SK-N-SH (cell line): ENCODE measurements around the gene RAB21. TPM values are rescaled to one million over a fixed set of nuclear protein-coding genes. Genes with fewer than 3 reads are reported as not detected.

Experiments
- CTCF ChIA-PET: fragments of 300-600, 350-600 bp; formaldehyde crosslinking; extraction: SDS; loops from one replicate; lab custom pipeline; 2021; lab: Yijun Ruan, JAX
- POLR2A ChIA-PET: fragments of 350-600 bp; sonication (Branson Sonifier 250); formaldehyde crosslinking; extraction: SDS; loops from one replicate; lab custom pipeline; 2020; ENCODE audit warnings: antibody characterized with exemption, inconsistent platforms; lab: Yijun Ruan, JAX
- DNase-seq: peaks from one replicate; pipeline ENCODE4 v3.0.0; 2012
- H2AFZ ChIP-seq: fragments of 200-600 bp; sonication (generic); 2 replicates; pipeline ENCODE4 v1.8.1; 2016; ENCODE audit warnings: antibody characterized with exemption, mild to moderate bottlenecking, low read depth
- H3F3A ChIP-seq: fragments of 200-600 bp; sonication (generic); replicated peaks from 2 replicates; pipeline ENCODE3; 2016; ENCODE audit warnings: antibody characterized with exemption, mild to moderate bottlenecking; ENCODE audit not compliant: insufficient read depth
- H3K27ac ChIP-seq, 2 experiments: fragments of 200-500 bp in 1 of 2; fragments of 200-600 bp in 1 of 2; sonication (Bioruptor generic) in 1 of 2; sonication (generic), shearing (Covaris generic) in 1 of 2; 2 replicates each; pipeline versions ENCODE4 v1.5.1 to v1.6.1; 2014 to 2016; ENCODE audit warnings: low read depth in 2 of 2, inconsistent platforms in 1 of 2, low read length in 1 of 2, mild to moderate bottlenecking in 1 of 2, mixed read lengths in 1 of 2
- H3K27me3 ChIP-seq: fragments of 200-600 bp; sonication (generic), shearing (Covaris generic); 2 replicates; pipeline ENCODE4 v1.6.1; 2016; ENCODE audit warnings: mixed run types; ENCODE audit not compliant: insufficient read depth
- H3K36me3 ChIP-seq, 2 experiments: fragments of 200-500 bp in 1 of 2; fragments of 200-600 bp in 1 of 2; sonication (Bioruptor generic) in 1 of 2; sonication (generic) in 1 of 2; replicated peaks in 1 of 2; 2 replicates each; pipeline versions ENCODE3 to v1.5.1; 2014 to 2016; ENCODE audit warnings: low read length in 1 of 2, mild to moderate bottlenecking in 1 of 2; ENCODE audit not compliant: insufficient read depth in 2 of 2, control insufficient read depth in 1 of 2
- H3K4me1 ChIP-seq, 2 experiments: fragments of 200-500 bp in 1 of 2; fragments of 200-600 bp in 1 of 2; sonication (Bioruptor generic) in 1 of 2; sonication (generic), shearing (Covaris generic) in 1 of 2; 2 replicates each; pipeline versions ENCODE4 v1.5.1 to v1.6.1; 2014 to 2016; ENCODE audit warnings: low read depth in 1 of 2, low read length in 1 of 2, mixed run types in 1 of 2; ENCODE audit not compliant: insufficient read depth in 2 of 2, control insufficient read depth in 1 of 2
- H3K4me2 ChIP-seq: fragments of 200-600 bp; sonication (generic), shearing (Covaris generic); 2 replicates; pipeline ENCODE4 v1.6.1; 2017; ENCODE audit warnings: mixed run types
- H3K4me3 ChIP-seq, 2 experiments: fragments of 200-500 bp in 1 of 2; fragments of 200-600 bp in 1 of 2; sonication (Bioruptor generic) in 1 of 2; sonication (generic), shearing (Covaris generic) in 1 of 2; 2 replicates each; pipeline versions ENCODE4 v1.5.1 to v1.8.1; 2014 to 2016; ENCODE audit warnings: low read depth in 2 of 2, inconsistent platforms in 1 of 2, low read length in 1 of 2, mild to moderate bottlenecking in 1 of 2, mixed read lengths in 1 of 2, moderate library complexity in 1 of 2
- H3K79me2 ChIP-seq: fragments of 200-600 bp; sonication (generic); 2 replicates; pipeline ENCODE4 v1.8.1; 2017; ENCODE audit warnings: mild to moderate bottlenecking; ENCODE audit not compliant: insufficient read depth
- H3K9ac ChIP-seq: fragments of 200-600 bp; sonication (generic); 2 replicates; pipeline ENCODE4 v1.6.1; 2017; ENCODE audit warnings: mixed run types
- H3K9me2 ChIP-seq: fragments of 200-600 bp; sonication (generic); 2 replicates; pipeline ENCODE4 v1.6.1; 2017; ENCODE audit warnings: mixed run types
- H3K9me3 ChIP-seq: fragments of 200-600 bp; sonication (generic); 2 replicates; pipeline ENCODE4 v1.6.1; 2017; ENCODE audit warnings: mixed run types, mild to moderate bottlenecking, moderate library complexity
- H4K20me1 ChIP-seq: fragments of 200-600 bp; sonication (generic); 2 replicates; pipeline ENCODE4 v1.6.1; 2017; ENCODE audit warnings: mild to moderate bottlenecking, mixed run types; ENCODE audit not compliant: insufficient read depth
- ELF1 ChIP-seq: IDR thresholded peaks from 2 replicates; pipeline ENCODE4 v1.4.0; 2012
- EP300 ChIP-seq, 2 experiments: IDR thresholded peaks; 2 replicates each; pipeline versions ENCODE4 v1.4.0 to v1.6.1; 2012; ENCODE audit warnings: borderline replicate concordance in 1 of 2, low read depth in 1 of 2, low read length in 1 of 2
- GABPA ChIP-seq: IDR thresholded peaks from 2 replicates; pipeline ENCODE4 v1.4.0; 2012; ENCODE audit warnings: low read depth, mild to moderate bottlenecking
- JUND ChIP-seq: IDR thresholded peaks from 2 replicates; pipeline ENCODE4 v1.4.0; 2012
- NRF1 ChIP-seq: IDR thresholded peaks from 2 replicates; pipeline ENCODE4 v1.6.1; 2012; ENCODE audit warnings: low read depth, mild to moderate bottlenecking, low read length
- PBX3 ChIP-seq: IDR thresholded peaks from 2 replicates; pipeline ENCODE4; 2012
- REST ChIP-seq: IDR thresholded peaks from 2 replicates; pipeline ENCODE4 v1.6.1; 2012; ENCODE audit warnings: mild to moderate bottlenecking, low read depth, low read length, moderate library complexity
- RFX5 ChIP-seq: IDR thresholded peaks from 2 replicates; pipeline ENCODE4 v1.6.1; 2012; ENCODE audit warnings: mild to moderate bottlenecking, improper control_type of control experiment, low read length
- SIN3A ChIP-seq: IDR thresholded peaks from 2 replicates; pipeline ENCODE4 v1.6.1; 2012; ENCODE audit warnings: low read depth, mild to moderate bottlenecking, low read length, moderate library complexity, borderline replicate concordance
- TEAD4 ChIP-seq: IDR thresholded peaks from 2 replicates; pipeline ENCODE4 v1.4.0; 2012; ENCODE audit warnings: mild to moderate bottlenecking, borderline replicate concordance; ENCODE audit not compliant: insufficient read depth
- USF2 ChIP-seq: fragments of 150-350 bp; IDR thresholded peaks from 2 replicates; pipeline ENCODE4 v1.6.1; 2017; ENCODE audit warnings: antibody characterized with exemption, low read length, low read depth, borderline replicate concordance
- WGBS: methylation state at CpG from one replicate; pipeline ENCODE4 v1.1.6; 2017; ENCODE audit warnings: low lambda C conversion rate; 5-methylcytosine and 5-hydroxymethylcytosine counted together
- polyA plus RNA-seq, 3 experiments: library from polyadenylated mRNA; depleted of rRNA; stranded (reverse); fragments of >200 nt; gene quantifications; 2 replicates each; pipeline ENCODE4 v1.2.3, GENCODE V29; 2012

The RAB21 gene
- polyA plus RNA-seq, 1 of the 3 experiments (the other 2 are of a cell fraction): 6.5 TPM

GRCh38 chr12:71838676-71839075 is 84.0 kb downstream of the RAB21 start:
- Histone ChIP-seq H3K36me3 (no peaks in the 10 kb centered on the region), H3K9ac (no peak overlapping the region), H3K27me3 (no peaks in the 10 kb centered on the region), H3F3A (peaks cover 9% of the 10 kb centered on the region), H3K27ac (no peak overlapping the region), H3K4me3 (no peak overlapping the region), H4K20me1 (no peaks in the 10 kb centered on the region), H3K9me3 (no peaks in the 10 kb centered on the region), H3K4me2 (peak overlapping the region; percentile 91; the same call in 1 of the 2 replicates), H2AFZ (peak overlapping the region; percentile 94), H3K4me1 (peaks cover 11 to 15% of the 10 kb centered on the region in 2 experiments; a peak in 3 of 4 replicates), H3K79me2 (peaks cover 36% of the 10 kb centered on the region), H3K9me2 (no peaks in the 10 kb centered on the region)
- CTCF ChIA-PET: interaction anchor here (3.5 kb wide), 1 partner anchor 59 kb away, joined by 24 read pairs; no protein-coding TSS in a partner anchor
- WGBS: 95% methylated on average over 6 of the region's 6 CpGs
- TF ChIP-seq NRF1: no peak
- no peak for TF ChIP-seq TEAD4
- POLR2A ChIA-PET: no interaction called here
- no peak for DNase-seq

GRCh38 chr12:71840231-71840847 is 85.7 kb downstream of the RAB21 start:
- H3K4me3 ChIP-seq: peak overlapping the region; percentile 85 to 87
- POLR2A ChIA-PET: interaction anchor here (1.1 kb wide), 1 partner anchor 64 kb away, joined by 3 read pairs; no protein-coding TSS in a partner anchor

More at GRCh38 chr12:71840231-71840847, 85.7 kb downstream of the RAB21 start:
- H3K4me1 ChIP-seq: peaks cover 11 to 15% of the 10 kb centered on the region in 2 experiments; a peak in 3 of 4 replicates
- DNase-seq: peak; percentile 12
- H2AFZ ChIP-seq: peak overlapping the region; percentile 94; the same call in 1 of the 2 replicates
- no peaks in the 10 kb centered on the region for H3K27me3 ChIP-seq
- H3K27ac ChIP-seq: peak overlapping the region; percentile 75 to 89
- peaks cover 0 to 7% of the 10 kb centered on the region in 2 experiments for H3K36me3 ChIP-seq
- H3K9me3 ChIP-seq: no peaks in the 10 kb centered on the region
- 6% methylated on average over 20 of the region's 20 CpGs for WGBS
- no peak for TF ChIP-seq EP300 (IDR thresholded peaks at IDR 0.05; ENCODE audit: borderline replicate concordance in 1 of 2, low read depth in 1 of 2, low read length in 1 of 2)
- TF ChIP-seq JUND: no peak; the same call in 1 of the 2 replicates
- TF ChIP-seq ELF1: no peak
- no peak for TF ChIP-seq NRF1
- no peak for TF ChIP-seq SIN3A
- no peak for TF ChIP-seq PBX3
- no peak for TF ChIP-seq REST
- TF ChIP-seq GABPA: no peak
- TF ChIP-seq USF2: no peak
- TF ChIP-seq RFX5: no peak
- H3K9ac ChIP-seq: peak overlapping the region; percentile 84
- H3K79me2 ChIP-seq: peaks cover 53% of the 10 kb centered on the region
- CTCF ChIA-PET: interaction anchor here (0.6 to 3.5 kb wide), 2 partner anchors 49 to 60 kb away, joined by 3 to 24 read pairs; no protein-coding TSS in a partner anchor
- peaks cover 9% of the 10 kb centered on the region for H3F3A ChIP-seq
- no peaks in the 10 kb centered on the region for H4K20me1 ChIP-seq
- H3K4me2 ChIP-seq: peak overlapping the region; percentile 91
- no peaks in the 10 kb centered on the region for H3K9me2 ChIP-seq
